A549 (cell line): Measurements from ENCODE around the gene SUPT3H.

Experiments used
- MAFK ChIP-seq: fragments of 450-650 bp; IDR thresholded peaks from 2 replicates; pipeline ENCODE4 v1.6.1; 2014; ENCODE audit not compliant: partially characterized antibody
- MYC ChIP-seq: IDR thresholded peaks from 2 replicates; pipeline ENCODE4 v1.6.1; 2012; ENCODE audit warnings: mild to moderate bottlenecking, inconsistent platforms, low read length, improper control_type of control experiment, borderline replicate concordance
- POLR2A ChIP-seq: IDR thresholded peaks from 2 replicates; pipeline ENCODE4 v1.6.1; 2012; ENCODE audit warnings: mild to moderate bottlenecking, low read length
- RFX5 ChIP-seq: fragments of 450-650 bp; IDR thresholded peaks from 2 replicates; pipeline ENCODE4 v1.7.1; 2014; ENCODE audit warnings: antibody characterized with exemption, mild to moderate bottlenecking, moderate library complexity
- ZC3H11A ChIP-seq: fragments of 450-650 bp; IDR thresholded peaks from 2 replicates; pipeline ENCODE4 v1.6.1; 2014; ENCODE audit warnings: antibody characterized with exemption, mild to moderate bottlenecking
- TF ChIP-seq, protein P1 (sequence below): fragments of >200 bp; sonication (Bioruptor Twin); formaldehyde crosslinking; IDR thresholded peaks from 3 replicates; pipeline ENCODE4 v1.5.1; 2016
- TF ChIP-seq, protein P2 (sequence below): fragments of 450-650 bp; IDR thresholded peaks from 2 replicates; pipeline ENCODE4 v1.6.1; 2014; ENCODE audit warnings: antibody characterized with exemption

DNA sequence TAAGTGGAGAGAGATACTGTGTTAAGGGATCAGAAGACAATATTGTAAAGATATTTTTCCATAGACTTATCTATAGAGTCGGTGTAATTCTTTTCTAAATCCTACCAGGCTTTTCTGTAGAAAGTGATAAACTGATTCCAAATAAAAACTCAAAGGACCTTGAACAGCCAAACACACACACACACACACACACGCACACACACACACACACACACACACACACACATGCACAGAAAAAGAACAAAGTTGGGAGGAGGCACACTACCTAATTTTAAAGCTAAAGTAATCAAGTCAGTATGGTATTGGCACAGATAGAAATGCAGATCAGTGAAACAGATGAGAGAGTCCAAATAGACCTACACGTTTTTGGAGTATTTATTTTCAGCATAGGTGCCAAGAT lies 534.0 kb downstream of the SUPT3H start:
- TF ChIP-seq RFX5: no peak
- TF ChIP-seq, protein P1, sequence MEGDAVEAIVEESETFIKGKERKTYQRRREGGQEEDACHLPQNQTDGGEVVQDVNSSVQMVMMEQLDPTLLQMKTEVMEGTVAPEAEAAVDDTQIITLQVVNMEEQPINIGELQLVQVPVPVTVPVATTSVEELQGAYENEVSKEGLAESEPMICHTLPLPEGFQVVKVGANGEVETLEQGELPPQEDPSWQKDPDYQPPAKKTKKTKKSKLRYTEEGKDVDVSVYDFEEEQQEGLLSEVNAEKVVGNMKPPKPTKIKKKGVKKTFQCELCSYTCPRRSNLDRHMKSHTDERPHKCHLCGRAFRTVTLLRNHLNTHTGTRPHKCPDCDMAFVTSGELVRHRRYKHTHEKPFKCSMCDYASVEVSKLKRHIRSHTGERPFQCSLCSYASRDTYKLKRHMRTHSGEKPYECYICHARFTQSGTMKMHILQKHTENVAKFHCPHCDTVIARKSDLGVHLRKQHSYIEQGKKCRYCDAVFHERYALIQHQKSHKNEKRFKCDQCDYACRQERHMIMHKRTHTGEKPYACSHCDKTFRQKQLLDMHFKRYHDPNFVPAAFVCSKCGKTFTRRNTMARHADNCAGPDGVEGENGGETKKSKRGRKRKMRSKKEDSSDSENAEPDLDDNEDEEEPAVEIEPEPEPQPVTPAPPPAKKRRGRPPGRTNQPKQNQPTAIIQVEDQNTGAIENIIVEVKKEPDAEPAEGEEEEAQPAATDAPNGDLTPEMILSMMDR: no peak
- TF ChIP-seq MAFK: no peak
- TF ChIP-seq ZC3H11A: no peak
- TF ChIP-seq MYC: no peak
- TF ChIP-seq, protein P2, sequence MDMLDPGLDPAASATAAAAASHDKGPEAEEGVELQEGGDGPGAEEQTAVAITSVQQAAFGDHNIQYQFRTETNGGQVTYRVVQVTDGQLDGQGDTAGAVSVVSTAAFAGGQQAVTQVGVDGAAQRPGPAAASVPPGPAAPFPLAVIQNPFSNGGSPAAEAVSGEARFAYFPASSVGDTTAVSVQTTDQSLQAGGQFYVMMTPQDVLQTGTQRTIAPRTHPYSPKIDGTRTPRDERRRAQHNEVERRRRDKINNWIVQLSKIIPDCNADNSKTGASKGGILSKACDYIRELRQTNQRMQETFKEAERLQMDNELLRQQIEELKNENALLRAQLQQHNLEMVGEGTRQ: no peak
- TF ChIP-seq POLR2A: no peak
